Measurements from ENCODE around the gene HCRTR1.

GRCh38 chr1:31607360-31607759 is 10.1 kb upstream of the HCRTR1 start:
- TF ChIP-seq TAF1 (IDR thresholded peaks at IDR 0.05; ENCODE audit: low read depth) (no peak), NFIC (IDR thresholded peaks at IDR 0.05) (no peak), MAX (IDR thresholded peaks at IDR 0.05) (no peak), RAD21 (IDR thresholded peaks at IDR 0.05; ENCODE audit: low read depth) (no peak), FOXM1 (IDR thresholded peaks at IDR 0.05; ENCODE audit: borderline replicate concordance, low read depth) (no peak)
